Memory B cell (primary cell): ENCODE measurements around the gene MALRD1.
"Not testable (repeated sequence)": the region's sequence is repeated elsewhere in the genome, so short reads cannot be mapped to it uniquely, and the experiment has no call there.

Source experiments
- ATAC-seq: fragments of 150-1000 bp; cut with Tn5 transposase; 2 replicates; pipeline ENCODE4 v1.10.0; 2021; ENCODE audit warnings: low read depth, mild to moderate bottlenecking, moderate library complexity
- DNase-seq, 2 donors: peaks; one replicate each; pipeline ENCODE4 v3.0.0; 2022; ENCODE audit warnings: low spot score in 2 of 2
- H3K27ac Mint-ChIP-seq: one replicate; pipeline ENCODE4 v1.8.0; 2022; ENCODE audit warnings: mild to moderate bottlenecking, moderate library complexity, mixed read lengths
- H3K27me3 Mint-ChIP-seq: one replicate; pipeline ENCODE4 v1.8.0; 2022; ENCODE audit warnings: mixed read lengths
- H3K36me3 Mint-ChIP-seq: one replicate; pipeline ENCODE4 v1.8.0; 2022; ENCODE audit warnings: mild to moderate bottlenecking, mixed read lengths
- H3K4me1 Mint-ChIP-seq: one replicate; pipeline ENCODE4 v1.8.0; 2022; ENCODE audit warnings: mixed read lengths
- H3K4me3 Mint-ChIP-seq: one replicate; pipeline ENCODE4 v1.8.0; 2022; ENCODE audit warnings: mild to moderate bottlenecking, moderate library complexity, mixed read lengths
- H3K9me3 Mint-ChIP-seq: one replicate; pipeline ENCODE4 v1.8.0; 2022; ENCODE audit warnings: mixed read lengths

The MALRD1 gene

DNA sequence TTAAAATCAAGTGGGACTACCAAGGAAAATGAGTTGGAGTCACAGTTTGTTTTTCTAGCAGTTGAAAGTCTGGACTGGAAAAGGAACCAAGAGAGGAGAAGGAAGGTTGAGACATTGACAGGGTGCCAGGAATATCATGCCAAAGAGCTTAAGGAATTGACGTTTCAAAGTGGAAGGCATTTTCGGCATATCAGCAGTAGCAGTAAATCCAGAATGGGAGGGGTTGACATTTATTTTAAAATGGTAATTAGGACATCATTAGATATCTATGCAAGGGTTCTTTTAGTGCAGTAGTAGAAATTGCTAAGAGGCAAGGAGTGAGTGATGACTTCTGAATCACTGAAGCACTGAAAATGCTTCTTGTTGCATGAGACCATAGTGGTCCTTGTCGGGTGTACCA, 431.8 kb downstream of the MALRD1 start:
- ATAC-seq (no peak), DNase-seq (no peak)
- H3K27ac Mint-ChIP-seq: no peak overlapping the region
- no peaks in the 10 kb centered on the region for H3K4me1 Mint-ChIP-seq
- no peaks in the 10 kb centered on the region for H3K27me3 Mint-ChIP-seq
- no peak overlapping the region for H3K4me3 Mint-ChIP-seq
- no peaks in the 10 kb centered on the region for H3K36me3 Mint-ChIP-seq
- peaks cover 5% of the 10 kb centered on the region for H3K9me3 Mint-ChIP-seq

- Mint-ChIP-seq H3K36me3 (no peaks in the 10 kb centered on the region), H3K4me1 (no peaks in the 10 kb centered on the region), H3K27me3 (no peaks in the 10 kb centered on the region), H3K27ac (no peak overlapping the region), H3K9me3 (peaks cover 7% of the 10 kb centered on the region), H3K4me3 (no peak overlapping the region)
- DNase-seq: no peak
- ATAC-seq: no peak
These were observed 434.8 kb downstream of the MALRD1 start for GRCh38 chr10:19483421-19483820.

- Mint-ChIP-seq H3K27me3 (no peaks in the 10 kb centered on the region), H3K9me3 (peaks cover 5% of the 10 kb centered on the region), H3K4me3 (no peak overlapping the region), H3K36me3 (no peaks in the 10 kb centered on the region), H3K27ac (no peak overlapping the region), H3K4me1 (no peaks in the 10 kb centered on the region)
- ATAC-seq (no peak), DNase-seq (no peak)
These were observed 440.1 kb downstream of the MALRD1 start for GRCh38 chr10:19488592-19489280.

DNA sequence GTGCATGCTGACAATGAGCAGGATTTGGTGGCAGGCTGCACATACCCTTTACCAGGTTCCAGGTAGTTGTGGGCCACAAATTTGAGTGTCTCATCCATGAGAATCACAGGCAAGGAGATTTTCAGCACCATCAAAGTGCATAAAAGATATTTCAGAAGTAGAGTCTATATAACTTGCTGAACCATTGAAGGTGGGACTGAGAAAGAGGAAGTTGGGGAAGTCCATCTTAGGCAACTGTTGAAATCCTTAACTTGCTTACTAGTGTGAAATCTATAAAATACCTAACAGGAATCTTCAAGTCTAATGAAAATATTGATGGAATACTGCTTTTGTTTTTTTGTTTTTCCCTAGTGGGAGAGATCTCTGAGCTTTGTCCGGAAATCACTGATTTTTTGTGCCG, 442.6 kb downstream of the MALRD1 start:
- H3K27me3 Mint-ChIP-seq: no peaks in the 10 kb centered on the region
- no peak overlapping the region for H3K27ac Mint-ChIP-seq
- H3K4me3 Mint-ChIP-seq: no peak overlapping the region
- H3K4me1 Mint-ChIP-seq: no peaks in the 10 kb centered on the region
- DNase-seq: no peak
- peaks cover 3% of the 10 kb centered on the region for H3K9me3 Mint-ChIP-seq
- no peaks in the 10 kb centered on the region for H3K36me3 Mint-ChIP-seq
- no peak for ATAC-seq

- no peak for ATAC-seq
- no peak overlapping the region for H3K4me3 Mint-ChIP-seq
These were observed 445.3 kb downstream of the MALRD1 start for GRCh38 chr10:19493917-19494316.

GRCh38 chr10:19497026-19497425, 448.4 kb downstream of the MALRD1 start:
- Mint-ChIP-seq H3K27ac (no peak overlapping the region), H3K36me3 (no peaks in the 10 kb centered on the region), H3K9me3 (peaks cover 1% of the 10 kb centered on the region), H3K27me3 (no peaks in the 10 kb centered on the region), H3K4me3 (no peak overlapping the region), H3K4me1 (no peaks in the 10 kb centered on the region)
- DNase-seq: no peak
- ATAC-seq: no peak

More at GRCh38 chr10:19493917-19494316, 445.3 kb downstream of the MALRD1 start:
- H3K27ac Mint-ChIP-seq: no peak overlapping the region
- H3K36me3 Mint-ChIP-seq: no peaks in the 10 kb centered on the region
- H3K27me3 Mint-ChIP-seq: no peaks in the 10 kb centered on the region
- DNase-seq: no peak
- H3K4me1 Mint-ChIP-seq: no peaks in the 10 kb centered on the region
- peaks cover 1% of the 10 kb centered on the region for H3K9me3 Mint-ChIP-seq

DNA sequence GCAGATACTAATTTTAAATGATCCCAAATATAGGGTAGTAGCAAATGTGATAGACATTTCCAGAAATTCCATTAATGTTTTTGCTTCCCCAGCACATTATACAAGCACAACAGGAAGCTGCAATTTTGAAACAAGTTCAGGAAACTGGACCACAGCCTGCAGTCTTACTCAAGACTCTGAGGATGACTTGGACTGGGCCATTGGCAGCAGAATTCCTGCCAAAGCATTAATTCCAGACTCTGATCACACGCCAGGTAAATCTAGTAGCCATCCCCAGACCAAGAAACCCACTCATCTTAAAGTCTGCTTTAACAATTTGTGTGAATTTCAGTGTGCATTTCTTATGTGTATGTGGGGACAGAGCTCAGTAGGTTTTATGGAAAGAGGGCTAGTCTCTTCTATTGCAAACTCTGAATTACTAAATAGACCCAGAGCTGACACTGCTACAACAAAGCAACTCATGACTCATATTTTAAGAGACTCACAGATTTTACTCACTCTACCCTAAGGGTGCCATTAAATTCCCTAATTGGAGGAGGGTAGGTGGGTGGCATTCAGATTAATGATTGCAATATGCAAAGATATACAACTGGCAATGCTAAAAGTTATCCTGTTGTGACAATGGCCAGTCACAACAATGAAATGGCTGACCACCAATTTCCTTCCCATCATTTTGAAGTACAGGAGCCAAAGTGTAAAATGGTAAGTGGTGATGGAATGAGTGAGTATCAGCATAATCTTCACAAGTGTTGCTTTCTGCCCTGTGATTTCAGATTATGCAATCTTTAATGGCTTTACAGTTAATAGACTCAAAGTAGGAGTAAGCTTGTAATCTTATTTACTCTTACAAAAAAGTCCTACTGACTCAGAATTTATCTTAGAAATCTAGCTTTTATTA, 450.0 kb downstream of the MALRD1 start:
- no peaks in the 10 kb centered on the region for H3K4me1 Mint-ChIP-seq
- no peak overlapping the region for H3K4me3 Mint-ChIP-seq
- H3K36me3 Mint-ChIP-seq: no peaks in the 10 kb centered on the region
- no peaks in the 10 kb centered on the region for H3K9me3 Mint-ChIP-seq
- ATAC-seq (no peak), DNase-seq (no peak)
- no peaks in the 10 kb centered on the region for H3K27me3 Mint-ChIP-seq
- no peak overlapping the region for H3K27ac Mint-ChIP-seq

DNA sequence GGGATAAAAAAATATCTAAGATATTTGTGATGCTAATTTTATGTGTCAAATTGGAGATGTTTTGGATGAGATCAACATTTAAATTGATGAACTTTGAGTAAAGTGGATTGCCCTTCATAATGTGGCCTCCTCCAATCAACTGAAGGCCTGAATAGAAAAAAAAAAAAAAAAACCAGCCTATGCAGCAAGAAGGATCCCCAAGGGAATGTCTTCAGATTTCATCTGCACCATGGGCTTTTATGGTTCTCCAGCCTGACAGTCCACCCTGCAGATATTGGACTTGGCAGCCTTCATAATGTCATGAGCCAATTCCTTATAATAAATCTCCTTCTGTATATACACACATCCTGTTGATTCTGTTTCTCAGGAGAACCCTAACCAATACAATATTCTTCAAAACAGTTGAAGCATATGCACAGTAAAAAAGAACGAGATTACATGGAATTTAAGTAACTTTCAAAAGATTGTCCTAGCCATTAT, 450.7 kb downstream of the MALRD1 start:
- ATAC-seq: no peak

GRCh38 chr10:19500959-19501358, 452.4 kb downstream of the MALRD1 start:
- Mint-ChIP-seq H3K27me3 (no peaks in the 10 kb centered on the region), H3K27ac (no peak overlapping the region), H3K4me1 (no peaks in the 10 kb centered on the region), H3K9me3 (no peaks in the 10 kb centered on the region), H3K36me3 (no peaks in the 10 kb centered on the region), H3K4me3 (no peak overlapping the region)
- no peak for DNase-seq
- ATAC-seq: no peak

More for the DNA sequence above, 450.7 kb downstream of the MALRD1 start:
- Mint-ChIP-seq H3K4me3 (no peak overlapping the region), H3K4me1 (no peaks in the 10 kb centered on the region), H3K36me3 (no peaks in the 10 kb centered on the region), H3K27me3 (no peaks in the 10 kb centered on the region), H3K27ac (no peak overlapping the region), H3K9me3 (no peaks in the 10 kb centered on the region)
- no peak for DNase-seq

GRCh38 chr10:19505320-19506312, 457.0 kb downstream of the MALRD1 start:
- Mint-ChIP-seq H3K4me1 (no peaks in the 10 kb centered on the region), H3K27me3 (no peaks in the 10 kb centered on the region), H3K27ac (no peak overlapping the region), H3K9me3 (peaks cover 2% of the 10 kb centered on the region), H3K4me3 (no peak overlapping the region), H3K36me3 (no peaks in the 10 kb centered on the region)
- no peak for ATAC-seq
- DNase-seq: no peak

- not testable (repeated sequence) for H3K4me1 Mint-ChIP-seq, H3K27ac Mint-ChIP-seq, ATAC-seq, H3K36me3 Mint-ChIP-seq, H3K27me3 Mint-ChIP-seq, H3K9me3 Mint-ChIP-seq, DNase-seq, H3K4me3 Mint-ChIP-seq
These were observed 461.6 kb downstream of the MALRD1 start for GRCh38 chr10:19510005-19510732.

DNA sequence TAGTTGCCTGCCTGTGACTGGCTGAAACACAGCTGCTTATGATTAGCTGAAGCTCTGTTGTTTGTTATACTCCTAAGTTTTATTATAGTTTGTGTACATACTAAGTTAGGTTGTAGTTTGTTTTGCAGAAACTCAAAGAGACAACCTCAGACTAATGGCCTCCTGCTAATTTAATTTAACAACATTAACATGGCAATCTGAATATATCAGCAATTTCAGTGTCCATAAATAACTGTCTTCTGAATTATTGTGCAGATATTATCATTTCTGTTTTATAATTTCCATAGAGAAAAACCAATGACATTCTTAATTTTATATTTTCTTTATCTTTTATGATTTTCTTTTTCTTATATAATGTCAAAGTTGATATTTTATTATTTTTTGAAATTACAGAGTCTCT, 469.5 kb downstream of the MALRD1 start:
- no peaks in the 10 kb centered on the region for H3K4me1 Mint-ChIP-seq
- no peak for ATAC-seq

GRCh38 chr10:19518632-19519031, 470.0 kb downstream of the MALRD1 start:
- Mint-ChIP-seq H3K9me3 (peaks cover 5% of the 10 kb centered on the region), H3K4me3 (no peak overlapping the region), H3K27ac (no peak overlapping the region), H3K36me3 (no peaks in the 10 kb centered on the region), H3K4me1 (no peaks in the 10 kb centered on the region), H3K27me3 (no peaks in the 10 kb centered on the region)
- ATAC-seq (no peak), DNase-seq (no peak)

More for the DNA sequence above, 469.5 kb downstream of the MALRD1 start:
- peaks cover 5% of the 10 kb centered on the region for H3K9me3 Mint-ChIP-seq
- DNase-seq: no peak
- H3K36me3 Mint-ChIP-seq: no peaks in the 10 kb centered on the region
- H3K4me3 Mint-ChIP-seq: no peak overlapping the region
- H3K27me3 Mint-ChIP-seq: no peaks in the 10 kb centered on the region
- no peak overlapping the region for H3K27ac Mint-ChIP-seq
